NCI-H345 treated with DMSO at 0.1 percent for 48 hours (cell line): Measurements from ENCODE around the gene STX18.
"Not testable (repeated sequence)": the region's sequence is repeated elsewhere in the genome, so short reads cannot be mapped to it uniquely, and the experiment has no call there.

ENCODE experiments used
- DNase-seq: peaks from one replicate; lab custom pipeline; 2025; ENCODE audit not compliant: unreplicated experiment; lab: John Stamatoyannopoulos, UW

The STX18 gene

GRCh38 chr4:4480685-4481398 is 61.0 kb downstream of the STX18 start:
- DNase-seq, result no peak

DNA sequence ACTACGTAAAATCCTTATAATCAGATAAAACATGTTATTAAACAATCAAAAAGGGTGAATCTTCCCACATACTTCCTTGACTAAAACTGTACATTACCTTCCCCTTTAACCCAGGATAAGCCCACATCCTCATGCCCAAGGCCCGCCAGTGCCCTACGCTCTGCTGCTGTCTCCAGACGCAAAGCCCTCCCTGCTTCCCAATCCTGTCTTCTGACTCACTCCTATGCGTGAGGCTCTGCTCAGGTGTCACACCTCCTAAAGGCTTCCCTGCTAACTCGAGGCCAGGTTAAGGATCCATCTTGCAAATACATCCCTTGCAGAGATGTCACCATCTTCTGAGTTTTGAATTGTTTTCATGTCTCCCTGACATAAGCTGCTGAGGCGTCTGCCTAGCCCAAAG is 61.6 kb downstream of the STX18 start:
- no peak for DNase-seq

GRCh38 chr4:4479366-4479765 is 62.5 kb downstream of the STX18 start:
- DNase-seq, result no peak

GRCh38 chr4:4477796-4478195 is 64.1 kb downstream of the STX18 start:
- no peak for DNase-seq

GRCh38 chr4:4477391-4477790 is 64.5 kb downstream of the STX18 start:
- no peak for DNase-seq

DNA sequence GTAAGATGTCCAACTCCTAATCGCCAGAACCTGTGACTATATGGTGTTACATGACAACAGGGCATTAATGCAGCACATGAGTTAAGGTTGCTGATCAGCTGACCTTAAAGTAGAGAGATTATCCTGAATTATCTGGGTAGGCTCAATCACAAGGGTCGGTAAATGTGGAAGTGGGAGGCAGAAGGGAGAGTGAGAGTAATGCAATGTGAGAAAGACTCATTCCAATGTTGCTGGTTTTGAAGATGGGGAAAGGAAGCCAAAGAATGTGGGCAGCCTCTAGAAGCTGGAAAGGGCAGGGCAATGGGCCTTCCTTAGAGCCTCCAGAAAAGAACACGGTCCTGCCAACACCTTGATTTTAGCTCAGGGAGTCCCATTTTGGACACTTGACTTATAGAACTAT is 67.4 kb downstream of the STX18 start:
- DNase-seq, result no peak

DNA sequence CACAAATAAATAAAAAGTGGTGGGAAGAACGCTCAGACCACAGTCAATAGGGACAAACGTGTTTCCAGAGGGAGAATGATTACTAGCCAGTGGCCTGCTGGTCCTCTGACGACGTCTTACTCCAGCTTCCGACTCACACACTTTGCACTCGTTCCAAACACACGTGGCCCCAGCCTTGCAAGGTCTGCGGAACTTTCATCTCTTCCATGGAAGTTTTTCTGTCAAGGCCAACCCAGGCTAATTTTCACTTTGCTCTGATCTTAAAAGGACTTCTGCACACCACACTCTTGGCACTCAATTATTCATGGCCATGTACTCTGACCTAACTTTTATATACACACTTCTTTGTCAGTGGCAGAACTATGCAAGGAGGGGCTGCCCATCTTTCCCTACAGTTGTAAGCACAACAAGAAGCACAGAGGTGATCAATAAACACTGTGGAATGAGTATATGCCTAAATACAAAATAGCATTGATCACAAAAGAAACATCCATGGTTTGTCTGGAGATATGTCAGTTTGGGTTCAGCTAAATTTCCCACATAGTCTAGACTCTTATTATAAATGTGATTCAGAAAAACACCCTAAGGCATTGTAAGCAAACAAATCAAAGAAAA is 69.4 kb downstream of the STX18 start:
- DNase-seq, result no peak

DNA sequence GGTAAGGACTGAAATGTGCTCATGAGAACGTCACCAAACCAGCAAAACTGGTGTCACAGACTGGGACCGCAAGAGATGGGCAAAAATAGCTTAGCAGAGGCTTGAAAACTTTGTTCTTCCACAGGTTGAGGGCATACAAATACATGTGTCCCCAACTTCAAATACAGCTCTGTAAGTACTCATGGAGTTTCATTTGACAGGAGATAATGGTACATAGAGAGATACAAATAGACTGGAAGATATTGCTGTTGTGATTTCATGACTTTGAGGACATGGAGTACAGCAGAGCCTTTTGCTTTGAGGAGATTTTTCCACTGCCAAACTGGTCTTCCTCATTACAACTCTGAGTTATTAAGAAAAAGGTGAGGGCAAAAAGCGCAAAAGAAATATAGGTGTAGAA is 70.7 kb downstream of the STX18 start:
- DNase-seq, result no peak

DNA sequence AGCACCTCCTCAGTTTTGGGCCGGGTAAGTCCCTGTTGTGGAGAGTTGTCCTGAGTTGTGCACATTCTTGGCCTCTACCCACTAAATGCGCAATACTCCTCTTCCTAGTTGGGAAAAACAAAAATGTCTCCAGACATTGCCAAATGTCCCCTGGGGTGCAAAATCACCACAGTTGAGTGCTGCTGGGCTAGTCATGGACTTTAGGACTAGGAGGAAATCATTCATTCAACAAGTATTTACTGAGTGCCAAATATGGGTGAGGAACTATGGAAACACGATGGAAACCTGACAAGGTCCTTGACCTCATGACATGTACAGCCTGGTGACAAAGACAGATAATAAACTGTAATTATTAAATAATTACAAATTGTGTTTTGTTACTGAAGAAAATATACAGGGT is 71.6 kb downstream of the STX18 start:
- no peak for DNase-seq

DNA sequence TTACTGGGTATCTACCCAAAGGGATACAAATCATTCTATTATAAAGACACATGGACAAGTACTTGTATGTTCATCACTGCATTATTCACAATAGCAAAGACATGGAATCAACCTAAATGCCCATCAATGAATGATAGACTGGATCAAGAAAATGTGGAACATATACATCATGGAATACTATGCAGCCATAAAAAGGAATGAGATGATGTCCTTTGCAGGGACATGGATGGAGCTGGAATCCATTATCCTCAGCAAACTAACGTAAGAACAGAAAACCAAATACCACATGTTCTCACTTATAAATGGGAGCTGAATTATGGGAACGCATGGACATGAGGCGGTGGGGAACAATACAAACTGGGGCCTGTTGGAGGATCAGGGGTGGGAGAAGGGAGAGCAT is 76.6 kb downstream of the STX18 start:
- not testable (repeated sequence) for DNase-seq

DNA sequence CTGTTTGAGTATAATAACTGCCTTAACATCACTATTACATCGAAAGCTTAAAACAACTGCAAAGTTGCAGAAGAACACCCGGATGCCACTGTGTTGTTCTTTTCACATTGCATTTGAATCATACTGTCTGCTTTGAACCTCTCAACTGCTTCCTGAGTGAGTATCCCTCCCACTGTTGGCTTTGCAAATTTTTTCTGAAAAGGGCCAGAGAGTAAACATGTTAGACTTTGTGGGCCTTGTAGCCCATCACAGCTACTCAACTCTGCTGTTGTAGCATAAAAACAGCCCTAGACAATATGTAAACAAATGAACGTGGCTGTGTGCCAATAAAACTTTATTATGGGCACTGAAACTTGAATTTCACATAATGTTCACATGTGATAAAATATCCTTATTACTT is 78.9 kb downstream of the STX18 start:
- DNase-seq, result no peak

DNA sequence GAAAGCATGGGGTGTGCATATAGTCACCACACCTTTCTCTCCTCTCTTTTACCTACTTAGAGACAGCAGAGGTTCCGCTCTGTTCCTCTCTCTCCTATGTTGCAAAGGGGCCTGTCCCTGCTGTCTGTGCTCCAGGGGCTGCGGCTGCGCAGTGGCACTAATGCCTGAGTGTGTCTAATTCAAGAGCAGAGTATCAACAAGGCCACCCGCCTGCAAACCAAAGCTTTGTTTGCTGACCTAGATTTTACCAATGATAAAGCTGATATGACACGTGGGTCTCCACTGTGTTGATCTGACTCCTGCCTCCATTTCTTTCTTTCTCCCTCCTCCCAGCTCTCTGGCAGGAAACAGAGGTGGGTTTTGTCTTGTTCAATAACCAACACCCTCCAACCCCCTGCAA is 80.0 kb downstream of the STX18 start:
- no peak for DNase-seq

DNA sequence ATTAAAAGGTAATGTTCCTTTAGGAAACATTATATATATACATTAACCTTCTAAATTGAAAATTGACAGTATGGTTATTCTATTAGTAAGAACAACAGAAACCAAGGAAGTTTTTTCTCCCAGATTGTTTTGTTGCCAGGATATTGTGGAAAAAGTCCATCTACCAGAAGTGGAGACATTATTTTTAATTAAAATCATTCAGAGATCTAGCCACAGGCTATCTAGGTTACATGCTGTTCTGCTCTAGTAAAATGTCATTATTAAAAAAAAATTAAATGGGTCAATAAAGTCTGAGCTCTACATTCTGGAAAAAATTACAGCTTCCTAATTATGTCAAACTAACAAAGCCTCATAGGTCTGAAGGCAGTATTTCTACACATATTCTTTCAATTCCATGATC is 80.7 kb downstream of the STX18 start:
- no peak for DNase-seq

DNA sequence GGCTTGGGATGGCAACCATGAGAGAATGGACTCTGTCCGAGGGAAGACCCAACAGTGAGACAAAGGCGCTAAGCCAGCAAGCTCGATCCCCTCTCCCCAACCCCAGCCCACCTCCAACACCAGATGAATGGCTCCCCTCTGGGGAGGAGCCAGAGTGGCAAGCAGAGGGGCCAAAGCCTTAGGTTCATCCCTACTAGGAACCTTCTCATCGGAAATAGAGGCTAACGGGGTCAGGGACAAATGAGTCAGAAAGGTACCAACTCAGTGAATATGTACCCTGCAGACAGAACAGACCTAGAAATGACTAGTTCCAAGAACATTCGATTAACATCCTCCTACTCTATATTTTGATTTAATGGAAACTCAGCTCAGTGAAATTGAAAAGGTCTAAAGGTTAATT is 81.1 kb downstream of the STX18 start:
- DNase-seq, result no peak

DNA sequence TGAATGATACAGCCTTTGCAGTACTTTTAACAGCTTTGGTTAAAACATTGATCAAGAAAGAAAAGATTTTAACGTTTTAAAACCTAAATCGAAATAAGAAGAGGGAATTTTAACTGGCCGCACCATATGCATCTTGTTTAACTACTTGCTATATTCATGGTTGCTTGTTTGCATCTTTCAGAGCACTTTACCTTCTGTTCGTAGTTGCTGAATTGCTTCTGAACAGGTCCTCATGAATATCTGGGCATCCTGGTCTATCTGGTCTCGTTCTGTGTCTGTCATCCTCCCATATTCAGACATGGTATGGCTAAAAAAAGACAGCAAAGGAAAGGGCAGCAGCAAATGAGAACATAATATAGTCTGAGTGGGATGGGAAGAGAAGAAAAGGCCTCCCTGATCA is 82.7 kb downstream of the STX18 start:
- DNase-seq, result no peak

- DNase-seq, result no peak
These were observed 83.9 kb downstream of the STX18 start for GRCh38 chr4:4457803-4458553.

GRCh38 chr4:4456816-4457578 is 84.9 kb downstream of the STX18 start:
- DNase-seq, result no peak

DNA sequence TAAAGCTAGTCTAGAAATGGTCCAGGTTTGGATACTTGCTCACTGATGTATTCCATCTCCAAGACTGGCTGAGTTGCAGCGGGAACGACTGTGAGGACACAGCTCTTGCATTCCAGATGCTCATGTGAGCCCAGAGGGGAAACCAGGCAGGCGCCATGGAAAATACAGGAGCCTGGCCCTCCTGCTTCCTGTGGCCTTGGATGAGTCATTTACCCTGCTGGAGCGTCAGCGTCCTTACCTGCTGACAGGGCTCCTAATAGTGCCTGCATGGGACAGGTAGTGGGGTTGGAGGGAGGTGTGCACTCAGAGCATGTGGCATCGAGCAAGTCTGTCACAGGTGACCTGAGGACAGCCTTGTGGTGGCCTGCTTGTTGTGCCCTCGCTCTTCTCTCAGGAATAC is 85.5 kb downstream of the STX18 start:
- no peak for DNase-seq

- peak; percentile 20 for DNase-seq
These were observed 86.5 kb downstream of the STX18 start for GRCh38 chr4:4455210-4455865.

- no peak for DNase-seq
These were observed 95.4 kb downstream of the STX18 start for GRCh38 chr4:4446434-4446833.

DNA sequence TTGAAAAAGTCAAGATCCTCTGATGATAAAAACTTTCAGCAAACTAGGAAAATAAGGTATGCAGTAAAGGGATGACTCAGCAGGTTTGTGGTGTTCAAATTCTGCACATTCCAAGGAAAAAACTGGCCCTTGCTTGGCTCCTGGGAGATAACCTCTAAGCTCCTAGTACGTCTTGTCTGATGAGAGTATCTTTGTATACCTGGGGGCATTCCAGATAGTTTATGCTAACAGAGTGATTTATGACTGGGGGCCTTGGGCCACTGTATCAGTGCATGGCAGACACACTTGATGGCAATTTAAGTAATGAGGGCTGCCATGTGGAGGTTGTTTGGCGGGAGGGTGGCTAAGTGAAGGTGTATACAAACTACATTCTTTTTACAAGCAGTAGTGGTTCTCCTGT is 98.0 kb downstream of the STX18 start:
- DNase-seq, result no peak
